SH-SY5Y (cell line): ENCODE measurements around the gene TEFM.

ENCODE experiments used
- GATA2 ChIP-seq: IDR thresholded peaks from 2 replicates; pipeline ENCODE4 v1.6.1; 2011; ENCODE audit warnings: mild to moderate bottlenecking, low read depth, low read length
- GATA3 ChIP-seq: IDR thresholded peaks from 2 replicates; pipeline ENCODE4 v1.6.1; 2011; ENCODE audit warnings: low read depth, mild to moderate bottlenecking, low read length, moderate library complexity

DNA sequence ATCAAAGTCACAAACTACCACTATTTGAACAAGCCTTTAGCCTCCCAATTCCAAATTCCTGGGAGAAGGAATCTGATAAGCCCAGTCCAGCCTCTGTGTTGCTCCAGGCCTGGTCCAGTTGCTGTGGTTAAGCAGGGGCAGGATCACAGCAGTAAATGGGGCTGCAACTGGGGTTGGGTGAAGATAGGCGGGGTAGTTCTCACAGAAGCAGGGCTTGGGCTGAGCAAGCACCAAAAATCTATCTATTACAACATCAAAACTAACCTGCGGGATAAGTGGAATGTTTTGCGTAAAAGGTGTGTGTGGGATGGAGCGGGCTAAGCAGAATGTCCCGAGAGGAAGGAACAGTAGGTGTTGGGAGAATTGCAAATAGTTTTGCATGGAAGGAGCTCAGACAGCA, 41.8 kb upstream of the TEFM start:
- TF ChIP-seq GATA2 (no peak), GATA3 (no peak)
